Natural killer cell treated with Interleukin-12 subunit alpha and Interleukin-12 subunit beta and Interleukin-15 and Interleukin-18, amount 100 ng/mL, for 72 hours (primary cell): ENCODE results near the gene RTF1. TPM values are rescaled to one million over a fixed set of nuclear protein-coding genes. Genes with fewer than 3 reads are reported as not detected.

Experiments used
- total RNA-seq, 2 donors: library from RNA; stranded (reverse); gene quantifications; one replicate each; pipeline ENCODE4 v1.2.3, GENCODE V29; 2022

RTF1 gene
- total RNA-seq, 2 donors from 2014 or later = 34.2 to 38.1 TPM

Other genes with a start within 250 kb of the RTF1 start
- gene EXD1, start 186.3 kb upstream of the RTF1 start, total RNA-seq = not detected
- 10 to 100 TPM; 42.3 to 51.8 TPM for gene CHP1, start 185.8 kb upstream of the RTF1 start, total RNA-seq
- gene OIP5, start 84.5 kb upstream of the RTF1 start, total RNA-seq = 10 to 100 TPM in 1 of 2 donors, 1 to 10 TPM in 1; 8.2 to 15.1 TPM
- 100 to 1,000 TPM in 1 of 2 donors, 10 to 100 TPM in 1; 80.5 to 118 TPM for gene NUSAP1, start 84.2 kb upstream of the RTF1 start, total RNA-seq
- gene NDUFAF1, start 14.6 kb upstream of the RTF1 start, total RNA-seq = 10 to 100 TPM; 20.2 to 20.9 TPM
- under 1 TPM in 1 of 2 donors, not detected in 1; 0.22 TPM for gene ITPKA, start 76.8 kb downstream of the RTF1 start, total RNA-seq
- gene LTK, start 96.7 kb downstream of the RTF1 start, total RNA-seq = under 1 TPM in 1 of 2 donors, not detected in 1; 0.47 TPM
- 10 to 100 TPM; 46.0 to 72.3 TPM for gene RPAP1, start 127.2 kb downstream of the RTF1 start, total RNA-seq
- under 1 TPM; 0.36 to 0.86 TPM for gene TYRO3, start 142.1 kb downstream of the RTF1 start, total RNA-seq
- gene MGA, start 243.3 kb downstream of the RTF1 start, total RNA-seq = 10 to 100 TPM; 42.6 to 54.8 TPM